HG03575 (cell line): ENCODE results near the gene S100B.
A peak's percentile ranks its signal among the peaks of the same experiment; 100 is the strongest.

Source experiments
- ATAC-seq: cut with Tn5 transposase; IDR thresholded peaks from one replicate; pipeline ENCODE4 v1.9.1; 2021; ENCODE audit not compliant: unreplicated experiment, insufficient number of reproducible peaks, low FRiP score; ENCODE audit errors: extremely low read depth

The S100B gene

GRCh38 chr21:46604975-46605766 is at the start of gene S100B:
S100B (minus strand) TSS chr21:46605082; CDS start chr21:46602415, 2,667 bp downstream.
- ATAC-seq = no peak

GRCh38 chr21:46651121-46651520 is 46.2 kb upstream of the S100B start:
- no peak for ATAC-seq

GRCh38 chr21:46650476-46651098 is 45.7 kb upstream of the S100B start:
- ATAC-seq = no peak

GRCh38 chr21:46649356-46649755 is 44.5 kb upstream of the S100B start:
- no peak for ATAC-seq

GRCh38 chr21:46648539-46648938 is 43.7 kb upstream of the S100B start:
- ATAC-seq = no peak

GRCh38 chr21:46646541-46647154 is 41.8 kb upstream of the S100B start:
- no peak for ATAC-seq

GRCh38 chr21:46645840-46646239 is 41.0 kb upstream of the S100B start:
- ATAC-seq = no peak

GRCh38 chr21:46643379-46644177 is 38.7 kb upstream of the S100B start:
- ATAC-seq = no peak

- ATAC-seq = no peak
Observed at GRCh38 chr21:46641656-46642055, 36.8 kb upstream of the S100B start.

GRCh38 chr21:46639489-46640386 is 34.9 kb upstream of the S100B start:
- ATAC-seq = no peak

GRCh38 chr21:46637952-46638746 is 33.3 kb upstream of the S100B start:
- ATAC-seq = no peak

- ATAC-seq = no peak
Observed at GRCh38 chr21:46636550-46637285, 31.8 kb upstream of the S100B start.

- ATAC-seq = no peak
Observed at GRCh38 chr21:46636181-46636512, 31.3 kb upstream of the S100B start.

GRCh38 chr21:46635324-46636180 is 30.7 kb upstream of the S100B start, which contains the start of gene PRMT2:
PRMT2 (plus strand) TSS chr21:46635674; CDS start chr21:46636952, 1,278 bp downstream.
- peak; percentile 57 for ATAC-seq

- ATAC-seq = no peak
Observed at GRCh38 chr21:46634966-46635323, 30.1 kb upstream of the S100B start.

GRCh38 chr21:46634427-46634826 is 29.5 kb upstream of the S100B start:
- ATAC-seq = no peak
